Astrocyte of the spinal cord (primary cell): ENCODE results near the gene TTC17.
"Not testable (repeated sequence)": the region's sequence is repeated elsewhere in the genome, so short reads cannot be mapped to it uniquely, and the experiment has no call there.

Experiments used
- DNase-seq: peaks from one replicate; pipeline ENCODE4 v3.0.0; 2011; ENCODE audit warnings: low read depth, low spot score
- H3K4me3 ChIP-seq: 2 replicates; pipeline ENCODE4 v1.5.1; 2011; ENCODE audit warnings: low read depth, mild to moderate bottlenecking, low read length, moderate library complexity
- in situ Hi-C: cut with HindIII; loops from 2 replicates; pipeline ENCODE4 v1.10.0; 2017; ENCODE audit warnings: low sequenced_read_pairs
- TF ChIP-seq, protein P1 (sequence below): IDR thresholded peaks from 2 replicates; pipeline ENCODE4 v1.5.1; 2012; ENCODE audit warnings: low read depth, mild to moderate bottlenecking, low read length, inconsistent platforms

The TTC17 gene

DNA sequence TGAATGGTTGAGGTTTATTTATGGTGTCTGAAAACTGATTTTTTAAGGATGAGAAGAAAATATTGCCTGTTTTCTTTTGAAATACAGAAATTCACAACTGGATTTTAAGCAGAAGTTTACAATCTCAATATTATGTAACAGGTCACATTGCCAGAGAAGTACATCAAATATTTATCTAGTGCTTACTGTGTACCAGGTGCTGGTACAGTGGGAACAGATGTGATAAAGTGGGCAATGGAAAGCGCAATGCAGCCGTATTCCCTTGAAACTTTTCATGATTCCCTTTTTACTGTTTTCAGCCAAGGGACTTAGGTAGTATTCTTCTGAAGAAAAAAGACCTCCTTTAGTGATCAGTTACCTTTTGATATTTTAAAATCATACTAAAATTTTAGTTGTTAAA is 49.6 kb downstream of the TTC17 start:
- in situ Hi-C loops: no loop called here

DNA sequence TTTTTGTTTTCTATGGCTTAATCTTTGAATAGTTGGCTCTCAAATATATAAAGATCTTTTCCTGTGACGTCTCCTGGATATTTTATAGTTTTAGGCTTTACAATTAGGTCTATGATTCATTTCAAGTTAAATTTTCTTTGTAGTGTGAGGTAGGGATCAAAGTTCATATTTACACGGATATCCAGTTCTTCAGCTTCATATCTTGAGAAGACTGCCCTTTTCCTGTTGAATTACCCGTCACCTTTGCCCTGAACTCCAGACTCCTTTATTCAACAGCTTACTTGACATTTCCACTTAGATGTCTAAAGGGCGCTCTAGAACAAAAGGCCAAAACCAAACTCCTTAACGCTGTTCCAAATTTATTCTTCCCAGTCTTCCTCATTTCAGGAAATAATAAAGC is 51.7 kb downstream of the TTC17 start:
- H3K4me3 ChIP-seq: no peak overlapping the region
- TF ChIP-seq, protein P1, sequence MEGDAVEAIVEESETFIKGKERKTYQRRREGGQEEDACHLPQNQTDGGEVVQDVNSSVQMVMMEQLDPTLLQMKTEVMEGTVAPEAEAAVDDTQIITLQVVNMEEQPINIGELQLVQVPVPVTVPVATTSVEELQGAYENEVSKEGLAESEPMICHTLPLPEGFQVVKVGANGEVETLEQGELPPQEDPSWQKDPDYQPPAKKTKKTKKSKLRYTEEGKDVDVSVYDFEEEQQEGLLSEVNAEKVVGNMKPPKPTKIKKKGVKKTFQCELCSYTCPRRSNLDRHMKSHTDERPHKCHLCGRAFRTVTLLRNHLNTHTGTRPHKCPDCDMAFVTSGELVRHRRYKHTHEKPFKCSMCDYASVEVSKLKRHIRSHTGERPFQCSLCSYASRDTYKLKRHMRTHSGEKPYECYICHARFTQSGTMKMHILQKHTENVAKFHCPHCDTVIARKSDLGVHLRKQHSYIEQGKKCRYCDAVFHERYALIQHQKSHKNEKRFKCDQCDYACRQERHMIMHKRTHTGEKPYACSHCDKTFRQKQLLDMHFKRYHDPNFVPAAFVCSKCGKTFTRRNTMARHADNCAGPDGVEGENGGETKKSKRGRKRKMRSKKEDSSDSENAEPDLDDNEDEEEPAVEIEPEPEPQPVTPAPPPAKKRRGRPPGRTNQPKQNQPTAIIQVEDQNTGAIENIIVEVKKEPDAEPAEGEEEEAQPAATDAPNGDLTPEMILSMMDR: no peak
- DNase-seq: no peak
- in situ Hi-C loops: no loop called here

More for the DNA sequence above, 49.6 kb downstream of the TTC17 start:
- H3K4me3 ChIP-seq: no peak overlapping the region
- DNase-seq: no peak
- TF ChIP-seq, protein P1: no peak

DNA sequence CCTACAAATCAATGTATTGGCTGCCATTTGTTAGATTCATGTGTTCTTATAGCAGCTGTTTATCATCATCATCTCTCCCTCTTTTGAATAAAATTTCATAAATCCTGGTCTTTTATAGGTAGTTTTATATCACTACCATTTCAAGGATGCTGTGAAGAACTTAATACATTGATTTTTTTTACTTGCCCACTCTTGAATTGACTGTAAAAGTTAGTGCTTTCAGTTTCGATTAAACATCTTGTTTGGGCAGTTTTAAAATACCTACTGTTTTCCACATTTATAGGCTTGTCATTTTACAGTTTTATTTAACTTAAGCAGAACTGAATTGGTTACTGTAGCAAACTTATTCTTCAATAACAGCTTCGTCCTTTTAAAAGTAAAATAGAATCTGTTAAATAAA is 59.5 kb downstream of the TTC17 start:
- no peak overlapping the region for H3K4me3 ChIP-seq
- no peak for DNase-seq
- TF ChIP-seq, protein P1: no peak
- in situ Hi-C loops: no loop called here

DNA sequence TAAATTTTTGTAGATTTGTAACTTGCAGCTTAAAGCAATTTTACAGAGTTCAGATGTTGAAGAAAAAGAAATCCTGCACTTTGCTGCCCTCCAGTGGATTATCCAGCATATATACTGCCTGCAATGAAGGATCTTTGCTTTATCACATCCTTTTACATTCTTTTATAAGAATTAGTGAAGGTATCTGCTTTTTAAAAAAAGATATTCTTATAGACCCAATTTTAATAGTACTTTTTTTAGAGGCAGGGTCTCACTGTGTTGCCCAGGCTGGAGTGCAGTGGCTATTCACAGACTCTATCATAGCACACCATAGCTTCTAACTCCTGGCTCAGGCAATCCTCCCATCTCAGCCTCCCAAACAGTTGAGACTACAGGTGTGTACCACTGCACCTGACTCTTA is 60.7 kb downstream of the TTC17 start:
- peak; percentile 58 for DNase-seq
- TF ChIP-seq, protein P1: peak; percentile 62
- H3K4me3 ChIP-seq: no peak overlapping the region
- in situ Hi-C loops: no loop called here

DNA sequence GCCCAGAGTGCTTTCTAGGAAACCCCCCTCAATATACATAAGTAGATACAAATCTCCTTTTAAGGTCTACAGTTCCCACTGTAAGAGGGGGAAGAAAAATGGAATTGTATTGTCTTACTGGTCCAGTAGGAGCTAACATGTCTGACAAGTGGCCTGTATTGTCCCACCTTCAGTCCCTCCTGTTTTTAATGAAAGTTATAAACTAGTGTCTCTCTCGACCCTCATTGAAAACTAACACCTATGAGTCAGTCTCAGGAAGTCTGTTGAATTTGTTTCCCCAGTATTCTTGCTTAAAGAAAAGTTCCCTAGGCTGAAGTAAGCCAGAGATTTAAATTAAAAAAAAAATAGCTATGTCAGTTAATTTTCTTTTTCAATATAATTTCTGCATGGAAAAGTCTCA is 69.3 kb downstream of the TTC17 start:
- in situ Hi-C loops: no loop called here
- no peak overlapping the region for H3K4me3 ChIP-seq
- DNase-seq: no peak
- TF ChIP-seq, protein P1: no peak

DNA sequence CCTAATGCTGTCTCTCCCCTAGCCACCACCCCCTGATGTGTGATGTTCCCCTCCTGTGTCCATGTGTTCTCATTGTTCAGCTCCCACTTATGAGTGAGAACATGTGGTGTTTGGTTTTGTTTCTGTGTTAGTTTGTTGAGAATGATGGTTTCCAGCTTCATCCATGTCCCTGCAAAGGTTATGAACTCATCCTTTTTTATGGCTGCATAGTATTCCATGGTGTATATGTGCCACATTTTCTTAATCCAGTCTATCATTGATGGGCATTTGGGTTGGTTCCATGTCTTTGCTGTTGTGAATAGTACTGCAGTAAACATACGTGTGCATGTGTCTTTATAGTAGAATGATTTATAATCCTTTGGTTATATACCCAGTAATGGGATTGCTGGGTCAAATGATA is 72.2 kb downstream of the TTC17 start:
- in situ Hi-C loops, DNase-seq, H3K4me3 ChIP-seq: not testable (repeated sequence)

DNA sequence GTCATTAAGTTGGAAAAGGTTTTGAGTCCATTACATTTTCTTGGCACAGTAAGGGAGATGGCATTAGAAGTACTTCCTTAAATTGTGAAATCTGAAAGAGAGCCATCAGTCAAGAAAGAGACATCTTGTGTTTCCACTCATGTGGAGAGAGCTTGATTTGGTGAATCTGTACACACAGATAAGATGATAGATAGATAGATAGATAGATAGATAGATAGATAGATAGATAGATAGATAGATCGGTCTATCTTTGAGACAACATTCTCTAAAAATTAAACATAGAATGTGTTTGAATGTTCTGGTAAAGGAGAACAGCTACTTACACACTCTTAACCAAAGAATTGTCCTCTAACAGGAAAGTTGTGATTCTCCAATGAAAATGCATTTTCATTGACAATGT is 76.2 kb downstream of the TTC17 start:
- in situ Hi-C loops: no loop called here
- no peak for DNase-seq
- H3K4me3 ChIP-seq: no peak overlapping the region
- TF ChIP-seq, protein P1: no peak
